Measurements from ENCODE around the gene AMN1. TPM values are rescaled to one million over a fixed set of nuclear protein-coding genes. Genes with fewer than 3 reads are reported as not detected.
A peak's percentile ranks its signal among the peaks of the same experiment; 100 is the strongest.
"Not testable (repeated sequence)": the region's sequence is repeated elsewhere in the genome, so short reads cannot be mapped to it uniquely, and the experiment has no call there.

Gene AMN1
- total RNA-seq, 1 experiment from 2014 or later = 15.6 TPM

GRCh38 chr12:31740628-31741027, 11.8 kb upstream of the AMN1 start:
- Histone ChIP-seq H3K9me3 (no peaks in the 10 kb centered on the region), H3K4me3 (no peak overlapping the region), H3K36me3 (no peaks in the 10 kb centered on the region), H3K27me3 (no peaks in the 10 kb centered on the region)
- no peak for DNase-seq

- no peak overlapping the region for H3K4me3 ChIP-seq
- H3K9me3 ChIP-seq = no peaks in the 10 kb centered on the region
- H3K27me3 ChIP-seq = no peaks in the 10 kb centered on the region
- no peak for DNase-seq
- no peaks in the 10 kb centered on the region for H3K36me3 ChIP-seq
Observed at GRCh38 chr12:31737763-31738162, 8.9 kb upstream of the AMN1 start.

GRCh38 chr12:31737345-31737744, 8.5 kb upstream of the AMN1 start:
- H3K9me3 ChIP-seq = no peaks in the 10 kb centered on the region
- no peaks in the 10 kb centered on the region for H3K36me3 ChIP-seq
- no peaks in the 10 kb centered on the region for H3K27me3 ChIP-seq
- no peak for DNase-seq
- H3K4me3 ChIP-seq = no peak overlapping the region

GRCh38 chr12:31736472-31736871, 7.7 kb upstream of the AMN1 start:
- DNase-seq = peak; percentile 59
- H3K4me3 ChIP-seq = no peak overlapping the region

DNA sequence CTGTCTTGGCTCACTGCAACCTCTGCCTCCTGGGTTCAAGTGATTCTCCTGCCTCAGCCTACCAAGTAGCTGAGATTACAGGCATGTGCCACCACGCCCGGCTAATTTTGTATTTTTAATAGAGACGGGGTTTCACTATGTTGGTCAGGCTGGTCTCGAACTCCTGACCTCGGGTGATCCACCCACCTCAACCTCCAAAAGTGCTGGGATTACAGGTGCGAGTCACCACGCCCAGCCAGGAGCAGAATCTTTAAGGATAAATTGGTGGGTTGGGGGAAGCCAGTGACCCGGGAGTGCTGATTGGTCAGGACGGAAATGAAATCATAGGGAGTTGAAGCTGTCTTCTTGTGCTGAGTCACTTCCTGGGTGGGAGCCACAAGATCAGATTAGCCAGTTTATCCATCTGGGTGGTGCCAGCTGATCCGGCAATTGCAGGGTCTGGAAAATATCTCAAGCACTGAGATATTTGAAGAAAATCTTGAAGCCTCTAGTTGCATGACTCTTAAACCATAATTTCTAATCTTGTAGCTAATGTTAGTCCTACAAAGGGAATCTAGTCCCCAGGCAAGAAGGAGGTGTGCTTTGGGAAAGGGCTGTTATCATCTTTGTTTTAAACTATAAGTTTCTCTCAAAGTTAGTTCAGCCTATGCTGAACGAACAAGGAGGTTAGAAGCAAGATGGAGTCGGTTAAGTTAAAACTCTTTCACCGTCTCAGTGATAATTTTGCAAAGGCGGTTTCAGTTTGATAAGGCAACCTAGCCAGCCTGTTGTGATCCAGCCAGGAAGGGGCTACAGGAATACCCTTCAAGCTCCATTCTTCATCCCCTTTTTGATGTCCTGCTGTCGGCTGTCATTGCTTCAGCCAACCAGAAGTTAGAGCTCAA, 5.0 kb upstream of the AMN1 start:
- H3K9me3 ChIP-seq, H3K27me3 ChIP-seq, H3K4me3 ChIP-seq, H3K36me3 ChIP-seq: not testable (repeated sequence)
- peak; percentile 82 for DNase-seq

More at GRCh38 chr12:31736472-31736871, 7.7 kb upstream of the AMN1 start:
- Histone ChIP-seq H3K9me3 (no peaks in the 10 kb centered on the region), H3K27me3 (no peaks in the 10 kb centered on the region), H3K36me3 (no peaks in the 10 kb centered on the region)

DNA sequence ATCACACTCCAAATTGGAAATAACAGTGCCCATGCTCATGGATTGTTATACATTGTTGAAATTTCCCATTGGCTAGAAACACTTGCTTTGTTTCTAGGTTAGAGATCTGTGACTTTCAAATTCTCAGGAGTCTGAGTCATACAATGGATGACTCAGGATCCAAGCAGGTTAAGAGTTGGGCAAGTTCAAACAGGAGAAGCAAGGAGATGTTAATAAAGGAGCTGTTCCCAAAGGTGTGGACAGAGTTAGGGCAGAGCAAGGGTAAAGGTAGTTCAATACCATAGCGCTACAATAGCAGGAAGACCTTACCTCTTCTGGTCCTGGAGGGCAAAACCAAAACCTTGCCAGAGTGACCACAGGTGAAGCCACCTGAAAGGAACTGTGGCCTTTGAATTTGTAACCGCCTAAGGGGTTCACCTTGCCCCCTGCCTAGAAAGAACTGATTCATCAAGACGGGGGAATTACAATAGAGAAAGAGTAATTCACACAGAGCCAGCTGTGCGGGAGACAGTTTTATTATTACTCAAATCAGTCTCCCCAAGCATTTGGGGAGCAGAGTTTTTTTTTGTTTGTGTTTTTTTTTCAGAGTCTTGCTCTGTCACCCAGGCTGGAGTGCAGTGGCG, 4.2 kb upstream of the AMN1 start:
- H3K9me3 ChIP-seq = peaks cover 9% of the 10 kb centered on the region
- DNase-seq = peak; percentile 15
- no peaks in the 10 kb centered on the region for H3K36me3 ChIP-seq
- no peak overlapping the region for H3K4me3 ChIP-seq
- H3K27me3 ChIP-seq = no peaks in the 10 kb centered on the region

DNA sequence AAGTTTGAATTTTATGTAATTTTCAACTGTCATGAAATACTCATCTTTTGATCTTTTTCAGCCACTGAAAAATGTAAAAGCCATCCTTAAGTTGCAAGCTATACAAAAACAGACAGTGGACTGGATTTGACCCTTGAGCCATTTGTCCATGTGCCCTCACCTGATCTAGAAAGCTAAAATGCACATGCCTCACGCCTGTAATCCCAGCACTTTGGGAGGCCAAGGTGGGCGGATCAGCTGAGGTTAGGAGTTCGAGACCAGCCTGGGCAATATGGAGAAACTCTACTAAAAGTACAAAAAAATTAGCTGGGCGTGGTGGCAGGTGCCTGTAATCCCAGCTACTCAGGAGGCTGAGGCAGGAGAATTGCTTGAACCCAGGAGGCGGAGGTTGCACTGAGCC, 2.4 kb upstream of the AMN1 start:
- H3K4me3 ChIP-seq, H3K27me3 ChIP-seq, H3K36me3 ChIP-seq, H3K9me3 ChIP-seq, DNase-seq: not testable (repeated sequence)

DNA sequence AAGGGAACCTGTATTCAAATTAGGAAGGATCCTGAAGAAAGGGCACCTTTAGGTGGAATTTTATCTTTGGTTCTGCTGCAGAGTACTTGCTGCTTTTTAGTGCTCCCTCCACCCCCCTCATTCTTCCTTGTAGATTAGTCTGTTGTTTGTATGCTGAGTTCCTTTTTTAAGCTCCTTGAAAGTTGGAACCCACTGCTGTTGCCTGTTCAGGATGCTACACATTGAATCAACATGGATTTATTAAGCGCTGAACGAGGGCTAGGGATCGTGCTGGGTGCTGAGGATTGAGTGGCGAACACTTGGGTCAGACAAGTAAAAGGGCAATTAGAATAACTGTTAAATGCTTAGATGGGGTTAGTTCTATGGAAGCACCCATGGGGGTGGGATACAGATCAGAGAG, 884 bp upstream of the AMN1 start:
- no peak for DNase-seq
- peak overlapping the region; percentile 63 for H3K4me3 ChIP-seq
- peaks cover 9% of the 10 kb centered on the region for H3K9me3 ChIP-seq
- no peaks in the 10 kb centered on the region; the same call in 1 of the 2 replicates for H3K27me3 ChIP-seq
- H3K36me3 ChIP-seq = no peaks in the 10 kb centered on the region

- peak overlapping the region; percentile 63 for H3K4me3 ChIP-seq
- no peak for DNase-seq
- peaks cover 9% of the 10 kb centered on the region for H3K9me3 ChIP-seq
- no peaks in the 10 kb centered on the region; the same call in 1 of the 2 replicates for H3K27me3 ChIP-seq
- H3K36me3 ChIP-seq = no peaks in the 10 kb centered on the region
Observed at GRCh38 chr12:31728289-31728916, 418 bp downstream of the AMN1 start.

DNA sequence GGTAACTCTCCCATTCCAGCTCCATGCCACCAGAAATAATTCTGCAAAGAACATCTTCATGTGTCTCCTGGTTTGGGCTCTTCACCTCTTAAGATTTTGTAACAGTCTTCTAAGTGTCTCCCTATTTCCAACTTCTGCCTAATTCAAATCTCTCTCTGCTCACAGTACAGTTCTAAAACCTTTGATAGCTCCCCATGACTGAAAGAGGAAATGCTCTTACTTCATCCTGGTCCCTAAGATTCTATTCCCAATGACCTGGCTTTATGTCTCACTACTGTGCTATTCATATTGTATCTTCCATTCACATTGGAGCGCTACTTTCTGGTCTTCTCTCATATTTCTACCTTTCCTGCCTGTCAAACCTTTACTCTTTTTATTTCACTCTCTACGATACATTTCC, 1.6 kb downstream of the AMN1 start:
- no peak for DNase-seq
- Histone ChIP-seq H3K4me3 (no peak overlapping the region), H3K9me3 (peaks cover 9% of the 10 kb centered on the region), H3K27me3 (no peaks in the 10 kb centered on the region; the same call in 1 of the 2 replicates), H3K36me3 (no peaks in the 10 kb centered on the region)

GRCh38 chr12:31726575-31726974, 2.2 kb downstream of the AMN1 start:
- H3K27me3 ChIP-seq = no peaks in the 10 kb centered on the region; the same call in 1 of the 2 replicates
- H3K9me3 ChIP-seq = peaks cover 9% of the 10 kb centered on the region
- no peak overlapping the region for H3K4me3 ChIP-seq
- H3K36me3 ChIP-seq = no peaks in the 10 kb centered on the region
- DNase-seq = no peak

DNA sequence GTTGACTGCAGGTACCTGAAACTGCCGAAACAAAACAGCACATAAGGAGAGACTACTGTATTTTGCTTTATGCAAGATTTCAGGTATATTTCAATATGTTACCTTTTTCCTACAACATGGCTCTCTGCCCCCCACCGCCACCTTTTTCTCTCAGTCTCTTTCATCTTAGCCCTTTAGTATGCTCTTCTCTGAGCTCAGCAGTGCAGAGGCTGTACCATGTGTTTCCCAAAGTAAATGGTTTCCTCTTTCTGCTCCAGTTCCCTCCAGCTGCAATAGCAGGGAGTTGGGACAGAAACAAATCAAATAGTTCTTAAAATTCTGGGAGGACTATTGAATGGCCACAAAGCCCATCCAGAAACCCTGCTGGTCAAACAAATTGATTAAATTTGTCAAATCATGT, 4.3 kb downstream of the AMN1 start:
- H3K36me3 ChIP-seq = no peaks in the 10 kb centered on the region
- no peaks in the 10 kb centered on the region; the same call in 1 of the 2 replicates for H3K9me3 ChIP-seq
- no peak for DNase-seq
- H3K27me3 ChIP-seq = no peaks in the 10 kb centered on the region; the same call in 1 of the 2 replicates
- H3K4me3 ChIP-seq = no peak overlapping the region

- Histone ChIP-seq H3K4me3 (no peak overlapping the region), H3K27me3 (no peaks in the 10 kb centered on the region; the same call in 1 of the 2 replicates), H3K36me3 (no peaks in the 10 kb centered on the region), H3K9me3 (no peaks in the 10 kb centered on the region)
- DNase-seq = no peak
Observed at GRCh38 chr12:31722580-31722979, 6.2 kb downstream of the AMN1 start.

DNA sequence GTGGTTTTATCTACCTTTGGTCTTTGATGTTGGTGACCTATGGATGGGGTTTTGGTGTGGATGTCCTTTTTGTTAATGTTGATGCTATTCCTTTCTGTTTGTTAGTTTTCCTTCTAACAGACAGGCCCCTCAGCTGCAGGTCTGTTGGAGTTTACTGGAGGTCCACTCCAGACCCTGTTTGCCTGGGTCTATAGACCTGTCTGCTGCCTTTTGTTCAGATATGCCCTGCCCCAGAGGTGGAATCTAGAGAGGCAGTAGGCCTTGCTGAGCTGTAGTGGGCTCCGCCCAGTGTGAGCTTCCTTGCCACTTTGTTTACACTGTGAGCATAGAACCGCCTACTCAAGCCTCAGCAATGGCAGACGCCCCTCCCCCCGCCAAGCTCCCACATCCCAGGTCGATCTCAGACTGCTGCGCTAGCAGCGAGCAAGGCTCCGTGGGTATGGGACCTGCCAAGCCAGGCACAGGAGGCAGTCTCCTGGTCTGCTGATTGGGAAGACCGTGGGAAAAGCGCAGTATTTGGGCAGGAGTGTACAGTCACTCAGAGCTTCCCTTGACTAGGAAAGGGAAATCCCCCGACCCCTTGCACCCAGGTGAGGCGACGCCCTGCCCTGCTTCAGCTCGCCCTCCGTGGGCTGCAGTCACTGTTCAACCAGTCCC, 10.2 kb downstream of the AMN1 start:
- not testable (repeated sequence) for H3K27me3 ChIP-seq, DNase-seq, H3K4me3 ChIP-seq

GRCh38 chr12:31716998-31717397, 11.8 kb downstream of the AMN1 start:
- H3K36me3 ChIP-seq, H3K4me3 ChIP-seq, H3K9me3 ChIP-seq, DNase-seq, H3K27me3 ChIP-seq: not testable (repeated sequence)

More for the DNA sequence above, 10.2 kb downstream of the AMN1 start:
- H3K9me3 ChIP-seq, H3K36me3 ChIP-seq: not testable (repeated sequence)

DNA sequence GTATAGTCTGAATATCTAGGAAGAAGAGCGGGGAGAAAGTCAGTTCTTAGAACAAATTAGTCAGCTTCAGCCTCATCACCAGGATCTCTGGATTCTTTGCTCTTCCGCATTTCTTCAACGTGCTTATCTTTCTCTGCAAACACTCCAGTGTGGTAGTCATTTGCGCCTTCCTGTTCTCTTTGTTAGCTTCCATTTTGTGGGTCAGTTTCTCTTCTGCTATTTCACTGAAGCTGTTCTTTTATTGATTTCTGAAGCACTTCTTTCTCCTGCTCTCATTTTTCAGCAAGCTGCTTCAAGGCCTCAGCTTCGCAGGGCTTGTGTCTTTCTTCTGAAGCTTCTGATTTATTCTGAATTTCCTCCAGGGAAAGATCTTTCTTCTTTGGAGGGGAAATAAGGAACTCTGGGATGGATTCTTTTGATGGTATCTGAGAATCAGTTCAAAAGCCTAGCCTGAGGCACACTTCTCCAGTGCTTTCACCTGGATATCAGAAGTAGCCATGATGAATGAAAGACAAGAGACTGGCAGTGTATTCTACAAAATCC, 13.5 kb downstream of the AMN1 start:
- no peak overlapping the region for H3K4me3 ChIP-seq
- no peaks in the 10 kb centered on the region for H3K27me3 ChIP-seq
- no peaks in the 10 kb centered on the region for H3K9me3 ChIP-seq
- no peaks in the 10 kb centered on the region for H3K36me3 ChIP-seq
- no peak for DNase-seq
